Fibroblast of lung (primary cell): ENCODE measurements around the gene SHISA4. TPM values are rescaled to one million over a fixed set of nuclear protein-coding genes. Genes with fewer than 3 reads are reported as not detected.

Source experiments
- DNase-seq, 2 donors: peaks; one replicate each; pipeline versions ENCODE4 v3.0.0 to v3.0.0-alpha.2; 2010; ENCODE audit warnings: low read depth in 2 of 2
- H2AFZ ChIP-seq: 2 replicates; pipeline ENCODE4 v1.5.1; 2012; ENCODE audit warnings: low read length, control low read depth, inconsistent platforms
- H3K27ac ChIP-seq: 2 replicates; pipeline ENCODE4 v1.5.1; 2011; ENCODE audit warnings: low read length, control low read depth; ENCODE audit not compliant: insufficient read depth
- H3K27me3 ChIP-seq: 2 replicates; pipeline ENCODE4 v1.5.1; 2011; ENCODE audit warnings: mild to moderate bottlenecking, low read length; ENCODE audit not compliant: control insufficient read depth, insufficient read depth
- H3K36me3 ChIP-seq: 2 replicates; pipeline ENCODE4 v1.5.1; 2011; ENCODE audit warnings: low read length; ENCODE audit not compliant: control insufficient read depth, insufficient read depth
- H3K4me1 ChIP-seq: 2 replicates; pipeline ENCODE4 v1.5.1; 2011; ENCODE audit warnings: low read length; ENCODE audit not compliant: control insufficient read depth, insufficient read depth; ENCODE audit errors: extremely low read depth
- H3K4me2 ChIP-seq: 2 replicates; pipeline ENCODE4 v1.5.1; 2011; ENCODE audit warnings: low read length, control low read depth; ENCODE audit not compliant: insufficient read depth; ENCODE audit errors: extremely low read depth
- H3K4me3 ChIP-seq, 4 experiments: fragments of 200-600 bp in 1 of 4; sonication (generic) in 1 of 4; replicated peaks in 1 of 4; 2 replicates each; pipeline ENCODE4 v1.5.1; 2011 to 2016; ENCODE audit warnings: low read length in 4 of 4, low read depth in 3 of 4, mild to moderate bottlenecking in 3 of 4, control low read depth in 2 of 4, inconsistent platforms in 1 of 4, mixed read lengths in 1 of 4; ENCODE audit not compliant: insufficient read depth in 1 of 4; ENCODE audit errors: control extremely low read depth in 1 of 4
- H3K79me2 ChIP-seq: 2 replicates; pipeline ENCODE4 v1.5.1; 2012; ENCODE audit warnings: mild to moderate bottlenecking, low read length, inconsistent platforms; ENCODE audit not compliant: control insufficient read depth, insufficient read depth
- H3K9ac ChIP-seq: 2 replicates; pipeline ENCODE4 v1.5.1; 2011; ENCODE audit warnings: mild to moderate bottlenecking, low read length, control low read depth; ENCODE audit not compliant: insufficient read depth
- H3K9me3 ChIP-seq: 2 replicates; pipeline ENCODE4 v1.5.1; 2012; ENCODE audit warnings: low read depth, low read length; ENCODE audit not compliant: control insufficient read depth, insufficient read depth
- H4K20me1 ChIP-seq: 2 replicates; pipeline ENCODE4 v1.5.1; 2011; ENCODE audit warnings: low read length; ENCODE audit not compliant: control insufficient read depth, insufficient read depth; ENCODE audit errors: extremely low read depth
- CTCF ChIP-seq, 2 donors: IDR thresholded peaks in 1 of 2; conservative IDR thresholded peaks in 1 of 2; 1 replicate in 1 of 2; 2 replicates in 1 of 2; pipeline ENCODE4 v1.5.1; 2011 to 2012; ENCODE audit warnings: low read length in 2 of 2, control low read depth in 1 of 2, inconsistent platforms in 1 of 2, low read depth in 1 of 2, mild to moderate bottlenecking in 1 of 2
- EZH2 ChIP-seq: IDR thresholded peaks from 2 replicates; pipeline ENCODE4 v1.5.1; 2012; ENCODE audit warnings: low read length, control low read depth, mild to moderate bottlenecking; ENCODE audit errors: missing control alignments
- polyA plus RNA-seq, 2 donors: library from polyadenylated mRNA; depleted of rRNA in 1 of 2; stranded (reverse) in 1 of 2; unstranded in 1 of 2; fragments of >200 nt; gene quantifications; 2 replicates each; pipeline ENCODE4 v1.2.1, GENCODE V29; 2011 to 2012; ENCODE audit warnings: missing spikeins in 1 of 2
- total RNA-seq: library from RNA; depleted of rRNA; stranded (reverse); fragments of >200 nt; gene quantifications from 2 replicates; pipeline ENCODE4 v1.2.1, GENCODE V29; 2014

The SHISA4 gene
- total and polyA plus RNA-seq, 2 donors (not counting 1 experiment from before 2014, with no cell fraction given), result 19.0 to 27.1 TPM

GRCh38 chr1:201874672-201875071 lies 14.0 kb upstream of the SHISA4 start:
- Histone ChIP-seq H3K79me2 (no peaks in the 10 kb centered on the region), H2AFZ (no peak overlapping the region), H4K20me1 (no peaks in the 10 kb centered on the region), H3K4me2 (no peak overlapping the region), H3K4me3 (no peak overlapping the region), H3K27me3 (no peaks in the 10 kb centered on the region), H3K9me3 (no peaks in the 10 kb centered on the region), H3K27ac (no peak overlapping the region), H3K9ac (no peak overlapping the region), H3K36me3 (peaks cover 15% of the 10 kb centered on the region), H3K4me1 (no peaks in the 10 kb centered on the region)
- no peak for DNase-seq
- TF ChIP-seq EZH2, result no peak

- Histone ChIP-seq H3K4me3 (no peak overlapping the region), H3K4me2 (no peak overlapping the region), H3K9me3 (no peaks in the 10 kb centered on the region), H3K27me3 (no peaks in the 10 kb centered on the region), H2AFZ (no peak overlapping the region), H3K79me2 (no peaks in the 10 kb centered on the region), H3K9ac (no peak overlapping the region), H3K4me1 (no peaks in the 10 kb centered on the region), H3K36me3 (peaks cover 10% of the 10 kb centered on the region), H4K20me1 (no peaks in the 10 kb centered on the region), H3K27ac (no peak overlapping the region)
- DNase-seq, result no peak
- no peak for TF ChIP-seq EZH2
- peak; percentile 50 to 55 for TF ChIP-seq CTCF (conservative IDR thresholded peaks at IDR 0.05 in 1 of 2, IDR thresholded peaks at IDR 0.05 in 1 of 2; ENCODE audit: low read depth in 1 of 2, low read length in 2 of 2)
Observed at GRCh38 chr1:201876148-201876818, 12.4 kb upstream of the SHISA4 start.

- no peaks in the 10 kb centered on the region for H3K27me3 ChIP-seq
- no peak overlapping the region for H3K27ac ChIP-seq
- no peak overlapping the region for H3K4me3 ChIP-seq
- DNase-seq, result peak; percentile 46 to 69
- no peaks in the 10 kb centered on the region for H3K79me2 ChIP-seq
- H3K9ac ChIP-seq, result no peak overlapping the region
- no peak overlapping the region for H3K4me2 ChIP-seq
- TF ChIP-seq CTCF (conservative IDR thresholded peaks at IDR 0.05 in 1 of 2, IDR thresholded peaks at IDR 0.05 in 1 of 2; ENCODE audit: low read depth in 1 of 2, low read length in 2 of 2), result peak; percentile 62 to 84
- TF ChIP-seq EZH2, result no peak
- H3K4me1 ChIP-seq, result peaks cover 6% of the 10 kb centered on the region
- no peaks in the 10 kb centered on the region for H3K9me3 ChIP-seq
- H4K20me1 ChIP-seq, result no peaks in the 10 kb centered on the region
- H3K36me3 ChIP-seq, result peaks cover 8% of the 10 kb centered on the region
- H2AFZ ChIP-seq, result no peak overlapping the region
Observed at GRCh38 chr1:201877877-201878401, 10.8 kb upstream of the SHISA4 start.
